PC-3 (cell line): ENCODE results near the gene CD9. TPM values are rescaled to one million over a fixed set of nuclear protein-coding genes. Genes with fewer than 3 reads are reported as not detected.

Experiments used
- ATAC-seq: fragments of 200-7000 bp; cut with Tn5 transposase; 2 replicates; pipeline ENCODE4 v1.9.1; 2020; ENCODE audit warnings: mild to moderate bottlenecking, moderate library complexity
- BruUV-seq: library from RNA; stranded (reverse); fragments of 400-500 nt; replicated peaks from 2 replicates; lab custom pipeline; 2021; lab: Mats Ljungman, UMichigan
- CTCF ChIA-PET: fragments of 300-600 bp; sonication (Branson Sonifier 250); formaldehyde crosslinking; loops from one replicate; lab custom pipeline; 2022; ENCODE audit warnings: antibody characterized with exemption; lab: Charles Lee
- POLR2A ChIA-PET: fragments of 300-600 bp; sonication (Branson Sonifier 250); formaldehyde crosslinking; loops from one replicate; lab custom pipeline; 2022; ENCODE audit warnings: antibody characterized with exemption; ENCODE audit not compliant: unreplicated experiment; lab: Charles Lee
- DNase-seq: peaks from one replicate; pipeline ENCODE4 v3.0.0-alpha.2; 2015
- H2AFZ ChIP-seq: fragments of 300-600 bp; sonication (generic); 2 replicates; pipeline ENCODE4 v1.6.0; 2016; ENCODE audit warnings: antibody characterized with exemption, low read length
- H3F3A ChIP-seq: fragments of 300-600 bp; sonication (generic); one replicate; pipeline ENCODE4 v1.6.0; 2017; ENCODE audit warnings: antibody characterized with exemption, low read length, control low read depth, mild to moderate bottlenecking; ENCODE audit not compliant: unreplicated experiment
- H3K27ac ChIP-seq: fragments of 300-600 bp; sonication (generic); 2 replicates; pipeline ENCODE4 v1.5.1; 2016; ENCODE audit warnings: mild to moderate bottlenecking, low read length
- H3K27me3 ChIP-seq: fragments of 300-600 bp; sonication (generic); 2 replicates; pipeline ENCODE4 v1.6.1; 2016; ENCODE audit warnings: low read length, mixed read lengths
- H3K36me3 ChIP-seq: fragments of 300-600 bp; sonication (generic); 2 replicates; pipeline ENCODE4 v1.6.1; 2016; ENCODE audit warnings: low read depth, mixed run types, low read length, mixed read lengths
- H3K4me1 ChIP-seq: fragments of 300-600 bp; sonication (generic); 2 replicates; pipeline ENCODE4 v1.5.1; 2016; ENCODE audit warnings: low read length; ENCODE audit not compliant: insufficient read depth
- H3K4me2 ChIP-seq: fragments of 300-600 bp; sonication (generic); 2 replicates; pipeline ENCODE4 v1.6.0; 2016; ENCODE audit warnings: low read length
- H3K4me3 ChIP-seq: fragments of 300-600 bp; sonication (generic); 2 replicates; pipeline ENCODE4 v1.5.1; 2016; ENCODE audit warnings: mild to moderate bottlenecking, low read length, mixed read lengths
- H3K79me2 ChIP-seq: fragments of 300-600 bp; sonication (generic); 2 replicates; pipeline ENCODE4 v1.6.1; 2017; ENCODE audit warnings: low read length, mixed read lengths
- H3K9ac ChIP-seq: fragments of 300-600 bp; sonication (generic); 2 replicates; pipeline ENCODE4 v1.6.0; 2016; ENCODE audit warnings: mild to moderate bottlenecking, low read length
- H3K9me2 ChIP-seq: fragments of 300-600 bp; sonication (generic); replicated peaks from 2 replicates; pipeline ENCODE4 v1.6.1; 2016; ENCODE audit warnings: mixed run types, low read length, mixed read lengths
- H3K9me3 ChIP-seq: fragments of 300-600 bp; sonication (generic); 2 replicates; pipeline ENCODE4 v1.6.1; 2016; ENCODE audit warnings: low read length, mixed read lengths
- H4K20me1 ChIP-seq: fragments of 300-600 bp; sonication (generic); 2 replicates; pipeline ENCODE4 v1.6.1; 2016; ENCODE audit warnings: low read length, mixed read lengths
- EZH2 ChIP-seq: fragments of 300-600 bp; sonication (generic); IDR thresholded peaks from one replicate; pipeline ENCODE4 v1.6.1; 2017; ENCODE audit warnings: antibody characterized with exemption, mild to moderate bottlenecking, low read length; ENCODE audit not compliant: unreplicated experiment
- EZH2phosphoT487 ChIP-seq: fragments of 300-600 bp; sonication (generic); IDR thresholded peaks from 2 replicates; pipeline ENCODE4 v1.6.1; 2018; ENCODE audit warnings: mild to moderate bottlenecking, antibody characterized with exemption, low read length, borderline replicate concordance
- intact Hi-C: fragments of 100-400 bp; cut with micrococcal nuclease; formaldehyde crosslinking; loops from 2 replicates; pipeline ENCODE4 v1.9.0; 2023
- total RNA-seq: library from RNA; depleted of rRNA; stranded (reverse); fragments of >200 nt; gene quantifications from 2 replicates; pipeline ENCODE4 v1.2.3, GENCODE V29; 2014
- TF ChIP-seq, protein P1 (sequence below): fragments of 300-600 bp; sonication (generic); conservative IDR thresholded peaks from 2 replicates; pipeline ENCODE4 v1.5.1; 2017; ENCODE audit warnings: antibody characterized with exemption, low read depth, mild to moderate bottlenecking, low read length

CD9 gene
- total RNA-seq, 1 experiment from 2014 or later = 174 TPM

DNA sequence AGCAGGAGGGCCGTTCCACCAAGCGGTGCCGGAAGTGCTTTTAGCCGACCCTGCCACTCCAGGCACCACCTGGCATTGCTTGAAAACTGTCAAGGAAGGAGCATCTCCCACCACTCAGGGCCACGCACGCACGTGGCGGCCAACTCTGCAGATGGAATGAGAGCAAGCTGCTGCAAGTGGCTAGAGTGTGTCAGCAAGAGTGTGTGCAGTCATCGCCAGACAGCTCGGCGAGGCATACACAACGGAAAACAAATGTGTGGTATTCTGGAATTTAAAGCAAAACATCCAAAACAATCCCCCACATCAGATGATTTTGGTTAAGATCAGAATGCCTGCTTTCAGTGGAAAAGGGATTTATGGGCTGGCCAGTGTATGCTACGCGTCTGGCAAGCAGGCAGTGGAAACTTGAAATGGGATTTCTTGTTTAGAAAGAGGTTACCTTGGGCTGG, 11.2 kb downstream of the CD9 start:
- no peak overlapping the region for H3K4me2 ChIP-seq
- no peaks in the 10 kb centered on the region for H3K27me3 ChIP-seq
- H3K9me3 ChIP-seq = no peaks in the 10 kb centered on the region
- H3F3A ChIP-seq = peaks cover 1% of the 10 kb centered on the region
- no peak for ATAC-seq
- no peaks in the 10 kb centered on the region for H4K20me1 ChIP-seq
- no peak overlapping the region for H2AFZ ChIP-seq
- ChIA-PET POLR2A (interaction anchor here (0.5 kb wide), 1 partner anchor 283 kb away, joined by 4 read pairs; no protein-coding TSS in a partner anchor), CTCF (no interaction called here)
- no TSS peak for BruUV-seq
- intact Hi-C loops = no loop called here
- H3K36me3 ChIP-seq = 0 out of 2 replicates have a peak, but pooled peaks cover 3% of the 10 kb centered on the region
- H3K9me2 ChIP-seq = no peaks in the 10 kb centered on the region
- H3K4me3 ChIP-seq = no peak overlapping the region
- H3K9ac ChIP-seq = no peak overlapping the region
- H3K79me2 ChIP-seq = peaks cover 91% of the 10 kb centered on the region
- TF ChIP-seq EZH2phosphoT487 (no peak), EZH2 (no peak)
- TF ChIP-seq, protein P1, sequence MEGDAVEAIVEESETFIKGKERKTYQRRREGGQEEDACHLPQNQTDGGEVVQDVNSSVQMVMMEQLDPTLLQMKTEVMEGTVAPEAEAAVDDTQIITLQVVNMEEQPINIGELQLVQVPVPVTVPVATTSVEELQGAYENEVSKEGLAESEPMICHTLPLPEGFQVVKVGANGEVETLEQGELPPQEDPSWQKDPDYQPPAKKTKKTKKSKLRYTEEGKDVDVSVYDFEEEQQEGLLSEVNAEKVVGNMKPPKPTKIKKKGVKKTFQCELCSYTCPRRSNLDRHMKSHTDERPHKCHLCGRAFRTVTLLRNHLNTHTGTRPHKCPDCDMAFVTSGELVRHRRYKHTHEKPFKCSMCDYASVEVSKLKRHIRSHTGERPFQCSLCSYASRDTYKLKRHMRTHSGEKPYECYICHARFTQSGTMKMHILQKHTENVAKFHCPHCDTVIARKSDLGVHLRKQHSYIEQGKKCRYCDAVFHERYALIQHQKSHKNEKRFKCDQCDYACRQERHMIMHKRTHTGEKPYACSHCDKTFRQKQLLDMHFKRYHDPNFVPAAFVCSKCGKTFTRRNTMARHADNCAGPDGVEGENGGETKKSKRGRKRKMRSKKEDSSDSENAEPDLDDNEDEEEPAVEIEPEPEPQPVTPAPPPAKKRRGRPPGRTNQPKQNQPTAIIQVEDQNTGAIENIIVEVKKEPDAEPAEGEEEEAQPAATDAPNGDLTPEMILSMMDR = no peak
- no peak for DNase-seq
- no peak overlapping the region for H3K27ac ChIP-seq
- peaks cover 44% of the 10 kb centered on the region for H3K4me1 ChIP-seq

DNA sequence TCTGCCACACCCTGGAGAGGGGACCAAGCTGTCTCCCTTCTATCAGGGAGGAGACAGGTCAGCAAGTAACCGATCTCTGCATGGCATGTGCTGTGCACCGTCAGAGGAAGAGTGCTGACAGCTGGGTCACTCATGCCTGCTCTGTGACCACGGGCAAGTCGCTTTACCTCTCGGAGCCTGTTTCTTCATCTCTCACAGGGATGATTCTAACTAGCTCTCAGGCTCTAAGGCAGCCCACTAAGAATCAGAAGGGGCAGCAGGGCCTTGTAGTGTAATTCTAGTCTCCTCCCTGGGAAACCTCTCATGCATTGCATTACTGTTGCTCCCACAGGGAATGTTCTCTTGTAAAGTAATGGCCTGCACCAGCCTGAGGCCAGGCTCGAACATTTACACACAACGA, 11.9 kb downstream of the CD9 start:
- ChIA-PET POLR2A (no interaction called here), CTCF (no interaction called here)
- Histone ChIP-seq H3K4me3 (no peak overlapping the region), H4K20me1 (no peaks in the 10 kb centered on the region), H3K27me3 (no peaks in the 10 kb centered on the region), H3K9me3 (no peaks in the 10 kb centered on the region), H3F3A (peaks cover 6% of the 10 kb centered on the region), H3K79me2 (peaks cover 91% of the 10 kb centered on the region), H2AFZ (no peak overlapping the region), H3K27ac (no peak overlapping the region), H3K9ac (no peak overlapping the region), H3K4me1 (peaks cover 46% of the 10 kb centered on the region), H3K36me3 (0 out of 2 replicates have a peak, but pooled peaks cover 3% of the 10 kb centered on the region), H3K9me2 (no peaks in the 10 kb centered on the region), H3K4me2 (no peak overlapping the region)
- DNase-seq (no peak), ATAC-seq (no peak)
- BruUV-seq = no TSS peak
- intact Hi-C loops = no loop called here
- TF ChIP-seq, protein P1 = no peak
- TF ChIP-seq EZH2phosphoT487 (no peak), EZH2 (no peak)

DNA sequence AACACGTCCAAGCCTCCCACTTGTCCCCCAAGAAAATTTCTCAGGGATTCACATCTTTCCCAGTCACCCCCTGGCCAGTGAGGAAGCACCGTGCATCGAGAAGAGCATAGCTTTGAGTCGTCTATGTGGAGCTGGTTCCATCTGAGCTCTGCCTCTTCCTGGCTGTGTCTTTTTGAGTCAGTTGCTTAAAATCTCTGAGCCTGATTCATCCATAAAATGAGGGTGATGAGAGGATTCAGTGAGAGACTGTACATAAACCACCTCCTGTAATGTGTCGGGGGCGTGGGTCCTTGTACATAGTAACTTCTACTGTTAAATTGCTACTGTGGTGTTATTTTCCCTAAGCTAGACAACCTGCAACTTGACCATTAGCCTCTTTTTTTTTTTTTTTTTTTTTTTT, 13.8 kb downstream of the CD9 start:
- peak overlapping the region; percentile 99 for H3K27ac ChIP-seq
- H3K9me2 ChIP-seq = no peaks in the 10 kb centered on the region
- peak overlapping the region; percentile 13; the same call in 1 of the 2 replicates for H3K4me2 ChIP-seq
- peaks cover 6% of the 10 kb centered on the region for H3F3A ChIP-seq
- no TSS peak for BruUV-seq
- H3K9me3 ChIP-seq = no peaks in the 10 kb centered on the region
- POLR2A ChIA-PET = interaction anchor here (0.6 to 1.2 kb wide), 3 partner anchors 13 to 747 kb away, joined by 3 to 4 read pairs (median 3); no protein-coding TSS in a partner anchor
- intact Hi-C loops = no loop called here
- H3K9ac ChIP-seq = no peak overlapping the region; the same call in 1 of the 2 replicates
- H4K20me1 ChIP-seq = no peaks in the 10 kb centered on the region
- ATAC-seq = no peak
- CTCF ChIA-PET = interaction anchor here (0.6 to 0.8 kb wide), 4 partner anchors 53 to 565 kb away, joined by 3 to 8 read pairs (median 6); no protein-coding TSS in a partner anchor
- no peak for TF ChIP-seq EZH2phosphoT487
- TF ChIP-seq, protein P1 = no peak
- TF ChIP-seq EZH2 = no peak
- H3K79me2 ChIP-seq = peaks cover 90% of the 10 kb centered on the region
- 0 out of 2 replicates have a peak, but pooled peaks cover 3% of the 10 kb centered on the region for H3K36me3 ChIP-seq
- peaks cover 60% of the 10 kb centered on the region for H3K4me1 ChIP-seq
- no peak overlapping the region for H2AFZ ChIP-seq
- DNase-seq = peak; percentile 30
- H3K4me3 ChIP-seq = no peak overlapping the region
- no peaks in the 10 kb centered on the region for H3K27me3 ChIP-seq
